K562 (cell line): Measurements from ENCODE around the gene HOXC10. TPM values are rescaled to one million over a fixed set of nuclear protein-coding genes. Genes with fewer than 3 reads are reported as not detected.

ENCODE experiments used
- BACH1 ChIP-seq: fragments of 200-800 bp; sonication (Bioruptor generic); IDR thresholded peaks from 2 replicates; pipeline ENCODE4 v1.6.1; 2016; ENCODE audit warnings: missing genetic modification characterization, missing compliant biosample characterization
- C11orf30 ChIP-seq: fragments of 450-650 bp; IDR thresholded peaks from 2 replicates; pipeline ENCODE4 v1.6.1; 2016; ENCODE audit warnings: low read depth, mild to moderate bottlenecking
- CBX8 ChIP-seq: fragments of 200-600 bp; sonication (generic); IDR thresholded peaks from 2 replicates; pipeline ENCODE4 v1.6.1; 2012; ENCODE audit warnings: borderline replicate concordance, mixed run types, low read depth, mild to moderate bottlenecking, moderate library complexity, mixed read lengths, low read length, control low read depth, inconsistent platforms; ENCODE audit not compliant: poor library complexity, severe bottlenecking; ENCODE audit errors: extremely low read depth
- CREB1 ChIP-seq, 2 experiments: sonication (generic) in 1 of 2; formaldehyde crosslinking in 1 of 2; IDR thresholded peaks; 2 replicates each; pipeline versions ENCODE4 v1.6.1 to v1.8.0; 2012 to 2022; ENCODE audit warnings: inconsistent platforms in 1 of 2, mild to moderate bottlenecking in 1 of 2, missing genetic modification reagents in 1 of 2, moderate library complexity in 1 of 2
- HINFP ChIP-seq: fragments of 450-650 bp; conservative IDR thresholded peaks from 2 replicates; pipeline ENCODE4 v1.6.1; 2016; ENCODE audit warnings: missing genetic modification characterization, low read depth, mild to moderate bottlenecking, control low read depth, missing compliant biosample characterization
- HMGXB4 ChIP-seq: sonication (generic); formaldehyde crosslinking; IDR thresholded peaks from 2 replicates; pipeline ENCODE4 v1.8.1; 2023; ENCODE audit warnings: mild to moderate bottlenecking, missing genetic modification reagents
- IFI16 ChIP-seq: fragments of 250-450 bp; sonication (Bioruptor Pico); IDR thresholded peaks from 2 replicates; pipeline ENCODE4 v2.1.2; 2022; ENCODE audit warnings: mild to moderate bottlenecking, inconsistent platforms
- KLF6 ChIP-seq: fragments of 250-450 bp; sonication (Bioruptor Pico); IDR thresholded peaks from 2 replicates; pipeline ENCODE4 v1.4.0; 2020; ENCODE audit warnings: mild to moderate bottlenecking, moderate library complexity, borderline replicate concordance
- MAX ChIP-seq: sonication (generic); formaldehyde crosslinking; IDR thresholded peaks from 2 replicates; pipeline ENCODE4 v1.9.0; 2022; ENCODE audit warnings: mild to moderate bottlenecking, missing genetic modification reagents
- MEF2D ChIP-seq: conservative IDR thresholded peaks from 2 replicates; pipeline ENCODE4 v1.6.1; 2016; ENCODE audit warnings: low read depth, missing genetic modification characterization, missing compliant biosample characterization
- MYC ChIP-seq, 2 experiments: fragments of 250-450 bp in 1 of 2; sonication (Bioruptor Pico) in 1 of 2; IDR thresholded peaks; 2 replicates each; pipeline versions ENCODE4 v1.5.1 to v1.6.1; 2012 to 2021; ENCODE audit warnings: low read depth in 2 of 2, borderline replicate concordance in 1 of 2, improper control_type of control experiment in 1 of 2, low read length in 1 of 2, mild to moderate bottlenecking in 1 of 2, moderate library complexity in 1 of 2
- PHF8 ChIP-seq: fragments of 200-600 bp; sonication (generic); IDR thresholded peaks from 2 replicates; pipeline ENCODE4 v1.6.1; 2012; ENCODE audit warnings: mixed run types, mild to moderate bottlenecking, inconsistent platforms, low read length, moderate library complexity, borderline replicate concordance
- STAT6 ChIP-seq: sonication (generic); formaldehyde crosslinking; IDR thresholded peaks from 2 replicates; pipeline ENCODE4 v1.8.1; 2023; ENCODE audit warnings: mild to moderate bottlenecking, missing genetic modification reagents
- TAL1 ChIP-seq: fragments of 450-650 bp; IDR thresholded peaks from 2 replicates; pipeline ENCODE4 v1.6.1; 2016; ENCODE audit warnings: mild to moderate bottlenecking
- TCF7L2 ChIP-seq: fragments of 150-350 bp; IDR thresholded peaks from 2 replicates; pipeline ENCODE4 v1.6.1; 2016; ENCODE audit warnings: low read depth, mild to moderate bottlenecking, low read length, moderate library complexity
- ZFX ChIP-seq: sonication (generic); formaldehyde crosslinking; IDR thresholded peaks from 2 replicates; pipeline ENCODE4 v1.8.0; 2022; ENCODE audit warnings: mild to moderate bottlenecking, missing genetic modification reagents, moderate library complexity
- ZNF445 ChIP-seq: fragments of 250-450 bp; sonication (Bioruptor Pico); IDR thresholded peaks from 2 replicates; pipeline ENCODE4 v1.4.0; 2020; ENCODE audit warnings: low read depth, mild to moderate bottlenecking, moderate library complexity
- ZNF695 ChIP-seq: fragments of 450-650 bp; formaldehyde crosslinking; IDR thresholded peaks from 2 replicates; pipeline ENCODE4 v1.4.0; 2020; ENCODE audit warnings: mild to moderate bottlenecking, moderate library complexity
- polyA plus RNA-seq, 8 experiments: library from polyadenylated mRNA; depleted of rRNA in 4 of 8; stranded (reverse) in 5 of 8; unstranded in 3 of 8; fragments of >200 nt; fragmentation: Nextera tagmentation in 2 of 8; fragmentation: Illumina TruSeq in 1 of 8; extraction: Ambion mirVana in 2 of 8; extraction: Trizol in 1 of 8; gene quantifications; 2 replicates each; pipeline versions ENCODE4 v1.2.1 to v1.2.3, GENCODE V29; 2011 to 2014; ENCODE audit warnings: inconsistent platforms in 1 of 8, missing spikeins in 1 of 8
- total RNA-seq, 7 experiments: library from RNA; depleted of rRNA in 6 of 7; stranded (reverse); fragments of >200 nt in 6 of 7; fragmentation: Illumina TruSeq in 2 of 7; extraction: Trizol in 2 of 7; gene quantifications; 2 replicates each; pipeline versions ENCODE4 v1.2.1 to v1.2.3, GENCODE V29; 2011 to 2021; ENCODE audit warnings: low replicate concordance in 1 of 7

The HOXC10 gene
- total and polyA plus RNA-seq, 9 of the 15 experiments (the other 6 are each of a cell fraction or from before 2014, with no cell fraction given) = 0.13 to 0.77 (median 0.35) TPM; not detected in 2

GRCh38 chr12:53994264-53995001 is 9.5 kb downstream of the HOXC10 start (continued):
- TF ChIP-seq HINFP = no peak
- TF ChIP-seq TAL1 = no peak
- no peak for TF ChIP-seq ZNF445 (CRISPR knock-in tag)
- no peak for TF ChIP-seq TCF7L2
- TF ChIP-seq ZFX (CRISPR knock-in tag) = no peak; the same call in 1 of the 2 replicates
- no peak for TF ChIP-seq KLF6 (CRISPR knock-in tag)
- TF ChIP-seq BACH1 (tag) = no peak
- TF ChIP-seq HMGXB4 (CRISPR knock-in tag) = no peak
- no peak for TF ChIP-seq CBX8
- no peak for TF ChIP-seq C11orf30
- no peak for TF ChIP-seq IFI16 (CRISPR knock-in tag)
- TF ChIP-seq ZNF695 (CRISPR knock-in tag) = no peak
- TF ChIP-seq MAX (CRISPR knock-in tag) = no peak
- TF ChIP-seq PHF8 = peak; percentile 34; the same call in 1 of the 2 replicates
- no peak for TF ChIP-seq MEF2D (tag)
- TF ChIP-seq MYC (IDR thresholded peaks at IDR 0.05; ENCODE audit: low read depth, low read length) = no peak
- no peak for TF ChIP-seq MYC (CRISPR knock-in tag; IDR thresholded peaks at IDR 0.05; ENCODE audit: borderline replicate concordance, low read depth)
- TF ChIP-seq CREB1 (IDR thresholded peaks at IDR 0.05) = no peak
- TF ChIP-seq CREB1 (CRISPR knock-in tag; IDR thresholded peaks at IDR 0.05) = no peak
- no peak for TF ChIP-seq STAT6
